Neuronal stem cell (in vitro differentiated cells): ENCODE measurements around the gene TMEM222.

Source experiments
- DNase-seq: peaks from one replicate; pipeline ENCODE4 v3.0.0-alpha.2; 2013; ENCODE audit warnings: low spot score
- H2AFZ ChIP-seq: one replicate; pipeline ENCODE4 v1.6.1; 2013; ENCODE audit warnings: mild to moderate bottlenecking, low read length, inconsistent platforms
- H2AK5ac ChIP-seq: 2 replicates; pipeline ENCODE4 v1.6.1; 2013; ENCODE audit warnings: low read depth, mild to moderate bottlenecking, inconsistent platforms, low read length, moderate library complexity, mixed read lengths
- H2BK120ac ChIP-seq: 2 replicates; pipeline ENCODE4 v1.6.1; 2013; ENCODE audit warnings: low read depth, mild to moderate bottlenecking, inconsistent platforms, low read length, moderate library complexity, mixed read lengths
- H2BK12ac ChIP-seq: one replicate; pipeline ENCODE4 v1.6.1; 2013; ENCODE audit warnings: low read length, inconsistent platforms
- H2BK15ac ChIP-seq: 2 replicates; pipeline ENCODE4 v1.6.1; 2013; ENCODE audit warnings: mild to moderate bottlenecking, low read length, inconsistent platforms, mixed read lengths
- H2BK5ac ChIP-seq: one replicate; pipeline ENCODE4 v1.6.1; 2013; ENCODE audit warnings: inconsistent platforms, mild to moderate bottlenecking, low read length, moderate library complexity
- H3K14ac ChIP-seq: one replicate; pipeline ENCODE4 v1.6.1; 2013; ENCODE audit warnings: low read length, inconsistent platforms
- H3K18ac ChIP-seq: 2 replicates; pipeline ENCODE4 v1.6.1; 2013; ENCODE audit warnings: low read length, inconsistent platforms
- H3K23ac ChIP-seq: 2 replicates; pipeline ENCODE4 v1.6.1; 2013; ENCODE audit warnings: low read depth, mild to moderate bottlenecking, mixed read lengths, low read length, inconsistent platforms; ENCODE audit not compliant: poor library complexity
- H3K27ac ChIP-seq: replicated peaks from 3 replicates; pipeline ENCODE4 v1.5.1; 2013; ENCODE audit warnings: low read length, inconsistent platforms
- H3K27me3 ChIP-seq, 3 experiments: 2 replicates each; pipeline ENCODE4 v1.6.1; 2013; ENCODE audit warnings: low read length in 3 of 3, mild to moderate bottlenecking in 2 of 3, inconsistent platforms in 1 of 3, low read depth in 1 of 3, mixed read lengths in 1 of 3, moderate library complexity in 1 of 3; ENCODE audit not compliant: control insufficient read depth in 3 of 3, insufficient read depth in 3 of 3
- H3K36me3 ChIP-seq, 2 donors: replicated peaks in 1 of 2; 2 replicates each; pipeline ENCODE4 v1.6.1; 2013; ENCODE audit warnings: low read length in 2 of 2; ENCODE audit not compliant: control insufficient read depth in 2 of 2, insufficient read depth in 2 of 2
- H3K4ac ChIP-seq: 2 replicates; pipeline ENCODE4 v1.6.1; 2013; ENCODE audit warnings: inconsistent platforms, mild to moderate bottlenecking, low read length, moderate library complexity
- H3K4me1 ChIP-seq, 2 donors: 1 replicate in 1 of 2; 2 replicates in 1 of 2; pipeline ENCODE4 v1.6.1; 2013; ENCODE audit warnings: low read length in 2 of 2, low read depth in 1 of 2; ENCODE audit not compliant: control insufficient read depth in 2 of 2, insufficient read depth in 1 of 2
- H3K4me2 ChIP-seq: one replicate; pipeline ENCODE4 v1.6.1; 2013; ENCODE audit warnings: mild to moderate bottlenecking, low read length, inconsistent platforms; ENCODE audit not compliant: insufficient read depth, poor library complexity, severe bottlenecking
- H3K4me3 ChIP-seq, 2 donors: 2 replicates each; pipeline ENCODE4 v1.5.1; 2013; ENCODE audit warnings: low read length in 2 of 2, mild to moderate bottlenecking in 2 of 2, inconsistent platforms in 1 of 2, moderate library complexity in 1 of 2
- H3K79me1 ChIP-seq: one replicate; pipeline ENCODE4 v1.6.1; 2013; ENCODE audit warnings: low read depth, mild to moderate bottlenecking, inconsistent platforms, low read length, moderate library complexity
- H3K9ac ChIP-seq: one replicate; pipeline ENCODE4 v1.6.1; 2013; ENCODE audit warnings: mild to moderate bottlenecking, low read depth, low read length, inconsistent platforms; ENCODE audit not compliant: poor library complexity
- H3K9me3 ChIP-seq, 2 donors: replicated peaks in 1 of 2; 2 replicates each; pipeline versions ENCODE3 to v1.6.1; 2013; ENCODE audit warnings: low read length in 2 of 2, mild to moderate bottlenecking in 2 of 2, inconsistent platforms in 1 of 2, low read depth in 1 of 2, mixed read lengths in 1 of 2, moderate library complexity in 1 of 2; ENCODE audit not compliant: control insufficient read depth in 2 of 2, insufficient read depth in 1 of 2
- H4K8ac ChIP-seq: one replicate; pipeline ENCODE4 v1.6.1; 2013; ENCODE audit warnings: low read depth, mild to moderate bottlenecking, inconsistent platforms, low read length, moderate library complexity
- H4K91ac ChIP-seq: one replicate; pipeline ENCODE4 v1.6.1; 2013; ENCODE audit warnings: low read length, low read depth, mild to moderate bottlenecking, inconsistent platforms; ENCODE audit not compliant: poor library complexity
- WGBS, 2 donors: extraction: QIAGEN DNeasy Blood & Tissue Kit; methylation state at CpG; one replicate each; pipeline ENCODE4 v1.1.7; 2013; ENCODE audit warnings: missing lambda C conversion rate in 2 of 2, mixed read lengths in 1 of 2; ENCODE audit not compliant: insufficient read length in 2 of 2, insufficient replicate concordance in 1 of 2; ENCODE audit errors: extremely low coverage in 2 of 2; 5-methylcytosine and 5-hydroxymethylcytosine counted together

The TMEM222 gene

DNA sequence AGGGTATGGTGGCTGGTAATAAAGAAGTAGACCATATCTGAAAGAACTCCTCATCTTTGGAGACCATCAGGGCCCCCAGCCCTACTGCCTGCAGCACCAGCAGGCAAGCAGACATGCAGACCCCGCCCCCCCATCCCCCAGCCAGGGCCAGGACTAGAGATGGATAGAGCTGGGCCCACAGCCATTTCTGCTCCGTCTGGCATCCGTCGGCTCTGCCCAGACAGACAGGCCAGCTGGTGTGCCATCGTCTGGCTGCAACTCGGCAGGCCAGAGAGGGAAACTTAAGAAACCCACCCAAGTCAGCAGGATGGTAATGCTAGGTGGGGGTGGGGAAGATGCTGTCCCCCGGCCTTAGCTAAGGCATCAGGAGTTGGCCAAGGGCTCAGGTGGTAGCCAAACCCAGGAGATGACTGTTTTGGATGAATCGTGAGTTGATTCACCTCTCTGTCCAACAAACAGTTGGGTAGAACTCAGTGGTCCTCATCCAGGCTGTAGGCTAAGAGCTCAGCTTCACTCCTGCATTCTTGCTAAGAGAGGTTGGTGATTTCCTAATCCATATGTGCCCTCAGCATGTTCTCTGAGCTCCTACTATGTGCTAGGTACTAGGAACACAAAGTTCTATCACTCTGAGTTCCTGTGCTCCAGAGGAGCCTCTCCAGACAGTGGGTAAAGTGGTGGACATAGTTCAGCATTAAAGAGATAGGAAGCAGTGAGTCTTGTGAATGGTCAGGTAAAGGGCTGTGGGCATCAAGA, 23.2 kb upstream of the TMEM222 start:
- Histone ChIP-seq H2BK15ac (no peak overlapping the region), H3K18ac (peak overlapping the region; percentile 22), H3K14ac (no peak overlapping the region), H2BK12ac (no peak overlapping the region), H3K27me3 (no peaks in the 10 kb centered on the region), H3K27ac (peak overlapping the region; percentile 83), H3K4me2 (no peak overlapping the region), H3K4me3 (no peak overlapping the region), H3K4me1 (peaks cover 28 to 29% of the 10 kb centered on the region in 2 donors), H3K4ac (no peak overlapping the region), H2AFZ (peak overlapping the region; percentile 58), H3K36me3 (peaks cover 24 to 41% of the 10 kb centered on the region in 2 donors), H3K23ac (no peak overlapping the region), H2BK120ac (no peak overlapping the region), H2BK5ac (no peak overlapping the region), H4K8ac (no peak overlapping the region), H4K91ac (no peak overlapping the region), H3K79me1 (no peaks in the 10 kb centered on the region), H3K9ac (no peak overlapping the region), H3K9me3 (peaks cover 0 to 2% of the 10 kb centered on the region in 2 donors), H2AK5ac (no peak overlapping the region)
- no CpG with 5 or more reads among the region's 8 CpGs for WGBS, 2 donors
- DNase-seq: no peak

- Histone ChIP-seq H3K23ac (no peak overlapping the region), H3K18ac (peak overlapping the region; percentile 55), H3K4me3 (no peak overlapping the region), H3K36me3 (peaks cover 18 to 33% of the 10 kb centered on the region in 2 donors), H3K27ac (peak overlapping the region; percentile 83), H2BK5ac (peak overlapping the region; percentile 8), H4K8ac (peak overlapping the region; percentile 29), H2AK5ac (peak overlapping the region; percentile 41), H3K9ac (peak overlapping the region; percentile 65), H3K9me3 (no peaks in the 10 kb centered on the region), H3K4ac (no peak overlapping the region), H3K4me1 (peaks cover 28 to 29% of the 10 kb centered on the region in 2 donors), H3K79me1 (no peaks in the 10 kb centered on the region), H2BK120ac (peak overlapping the region; percentile 45), H2BK12ac (peak overlapping the region; percentile 67), H2BK15ac (no peak overlapping the region), H3K4me2 (no peak overlapping the region), H3K14ac (no peak overlapping the region), H2AFZ (peak overlapping the region; percentile 58), H3K27me3 (no peaks in the 10 kb centered on the region), H4K91ac (peak overlapping the region; percentile 80)
- WGBS, 2 donors: no CpG with 5 or more reads among the region's 14 CpGs
- peak; percentile 56 for DNase-seq
Measured at GRCh38 chr1:27299385-27300271, 22.3 kb upstream of the TMEM222 start.

GRCh38 chr1:27300341-27301051, 21.5 kb upstream of the TMEM222 start:
- H3K4ac ChIP-seq: peak overlapping the region; percentile 20
- H2AFZ ChIP-seq: no peak overlapping the region
- no peak overlapping the region for H4K91ac ChIP-seq
- no peak overlapping the region for H3K23ac ChIP-seq
- no peaks in the 10 kb centered on the region for H3K9me3 ChIP-seq
- H3K18ac ChIP-seq: no peak overlapping the region
- peak overlapping the region; percentile 45 for H2BK120ac ChIP-seq
- peak overlapping the region; percentile 41 for H2AK5ac ChIP-seq
- peaks cover 28 to 29% of the 10 kb centered on the region in 2 donors for H3K4me1 ChIP-seq
- peak; percentile 85 for DNase-seq
- WGBS, 2 donors: no CpG with 5 or more reads among the region's 5 CpGs
- H2BK15ac ChIP-seq: no peak overlapping the region
- H2BK12ac ChIP-seq: peak overlapping the region; percentile 68
- no peaks in the 10 kb centered on the region for H3K79me1 ChIP-seq
- H3K4me3 ChIP-seq: no peak overlapping the region
- peaks cover 18 to 30% of the 10 kb centered on the region in 2 donors for H3K36me3 ChIP-seq
- peak overlapping the region; percentile 8 for H2BK5ac ChIP-seq
- no peak overlapping the region for H3K4me2 ChIP-seq
- H4K8ac ChIP-seq: no peak overlapping the region
- no peaks in the 10 kb centered on the region for H3K27me3 ChIP-seq
- H3K9ac ChIP-seq: no peak overlapping the region
- H3K27ac ChIP-seq: peak overlapping the region; percentile 83
- peak overlapping the region; percentile 57 for H3K14ac ChIP-seq
